Breast epithelium (tissue), 3 donors: ENCODE measurements around the gene PRTN3.

Experiments used
- POLR2A ChIP-seq: fragments of 450-650 bp; IDR thresholded peaks from one replicate; pipeline ENCODE4 v1.6.1; 2016; ENCODE audit warnings: antibody characterized with exemption, mild to moderate bottlenecking, moderate library complexity
- POLR2AphosphoS5 ChIP-seq, 3 donors: sonication (generic); formaldehyde crosslinking; IDR thresholded peaks; one replicate each; pipeline ENCODE4 v1.6.1; 2017; ENCODE audit warnings: antibody characterized with exemption in 3 of 3
- TF ChIP-seq, protein P1 (sequence below), 3 donors: fragments of 450-650 bp; IDR thresholded peaks; one replicate each; pipeline ENCODE4 v1.5.1; 2016 to 2017; ENCODE audit warnings: antibody characterized with exemption in 3 of 3, mild to moderate bottlenecking in 3 of 3, moderate library complexity in 3 of 3

DNA sequence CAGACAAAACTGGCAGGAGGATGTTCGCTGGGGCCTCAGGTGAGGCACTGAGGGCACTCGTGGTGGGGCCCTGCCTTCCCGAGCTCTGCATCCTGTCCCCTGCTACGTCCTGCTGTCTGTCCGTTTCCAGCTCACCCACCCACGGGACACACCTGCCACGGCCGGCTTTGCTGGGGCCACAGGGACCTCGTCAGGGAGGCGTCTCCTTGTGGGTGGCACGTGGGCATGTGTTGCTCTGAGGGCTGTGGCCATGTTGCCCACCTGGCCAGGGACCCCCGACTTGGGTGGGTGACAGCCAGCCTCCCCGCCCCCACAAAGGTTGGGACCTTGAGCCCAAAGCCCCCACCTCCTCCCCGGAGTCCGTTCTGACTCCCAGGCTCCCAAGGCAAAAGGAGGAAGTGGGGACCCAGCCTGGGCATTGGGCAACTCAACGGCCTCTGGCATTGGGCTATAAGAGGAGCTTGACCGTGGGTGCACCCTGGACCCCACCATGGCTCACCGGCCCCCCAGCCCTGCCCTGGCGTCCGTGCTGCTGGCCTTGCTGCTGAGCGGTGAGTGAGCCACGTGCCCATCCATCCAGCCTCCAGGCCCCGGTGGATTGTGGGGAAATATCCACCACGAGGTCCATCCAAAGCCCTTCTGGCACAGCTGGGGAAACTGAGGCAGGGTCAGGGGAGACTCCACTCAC, at the start of gene PRTN3:
- no peak for TF ChIP-seq POLR2AphosphoS5 (IDR thresholded peaks at IDR 0.05)
- TF ChIP-seq POLR2A: no peak
- TF ChIP-seq, protein P1, sequence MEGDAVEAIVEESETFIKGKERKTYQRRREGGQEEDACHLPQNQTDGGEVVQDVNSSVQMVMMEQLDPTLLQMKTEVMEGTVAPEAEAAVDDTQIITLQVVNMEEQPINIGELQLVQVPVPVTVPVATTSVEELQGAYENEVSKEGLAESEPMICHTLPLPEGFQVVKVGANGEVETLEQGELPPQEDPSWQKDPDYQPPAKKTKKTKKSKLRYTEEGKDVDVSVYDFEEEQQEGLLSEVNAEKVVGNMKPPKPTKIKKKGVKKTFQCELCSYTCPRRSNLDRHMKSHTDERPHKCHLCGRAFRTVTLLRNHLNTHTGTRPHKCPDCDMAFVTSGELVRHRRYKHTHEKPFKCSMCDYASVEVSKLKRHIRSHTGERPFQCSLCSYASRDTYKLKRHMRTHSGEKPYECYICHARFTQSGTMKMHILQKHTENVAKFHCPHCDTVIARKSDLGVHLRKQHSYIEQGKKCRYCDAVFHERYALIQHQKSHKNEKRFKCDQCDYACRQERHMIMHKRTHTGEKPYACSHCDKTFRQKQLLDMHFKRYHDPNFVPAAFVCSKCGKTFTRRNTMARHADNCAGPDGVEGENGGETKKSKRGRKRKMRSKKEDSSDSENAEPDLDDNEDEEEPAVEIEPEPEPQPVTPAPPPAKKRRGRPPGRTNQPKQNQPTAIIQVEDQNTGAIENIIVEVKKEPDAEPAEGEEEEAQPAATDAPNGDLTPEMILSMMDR (IDR thresholded peaks at IDR 0.05): no peak
